Transverse colon (tissue), 4 donors: ENCODE measurements around the gene CAMSAP1. TPM values are rescaled to one million over a fixed set of nuclear protein-coding genes. Genes with fewer than 3 reads are reported as not detected.

ENCODE experiments used
- DNase-seq: peaks from one replicate; pipeline ENCODE4 v3.0.0-alpha.2; 2019
- H3K27ac ChIP-seq, 4 donors: fragments of 200-600 bp; sonication (generic); 2 replicates each; pipeline ENCODE4 v1.5.1; 2016 to 2018; ENCODE audit warnings: inconsistent platforms in 4 of 4
- H3K27me3 ChIP-seq: fragments of 200-600 bp; sonication (generic); 2 replicates; pipeline ENCODE4 v1.5.1; 2017; ENCODE audit warnings: inconsistent platforms
- H3K36me3 ChIP-seq, 4 donors: fragments of 200-600 bp; sonication (generic); 2 replicates each; pipeline ENCODE4 v1.5.1; 2017 to 2019; ENCODE audit warnings: inconsistent platforms in 4 of 4
- H3K4me1 ChIP-seq, 4 donors: fragments of 200-600 bp; sonication (generic); 2 replicates each; pipeline ENCODE4 v1.5.1; 2017 to 2020; ENCODE audit warnings: inconsistent platforms in 4 of 4
- H3K4me3 ChIP-seq, 4 donors: fragments of 200-600 bp; sonication (generic); 1 replicate in 1 of 4; 2 replicates in 3 of 4; pipeline versions ENCODE4 v1.5.1 to v1.6.1; 2017 to 2019; ENCODE audit warnings: inconsistent platforms in 4 of 4
- H3K9me3 ChIP-seq, 2 donors: fragments of 200-600 bp; sonication (generic); 2 replicates each; pipeline ENCODE4 v1.5.1; 2017 to 2019; ENCODE audit warnings: inconsistent platforms in 2 of 2
- EP300 ChIP-seq: sonication (generic); formaldehyde crosslinking; IDR thresholded peaks from one replicate; pipeline ENCODE4 v1.6.1; 2017; ENCODE audit warnings: antibody characterized with exemption, low read depth
- POLR2A ChIP-seq: fragments of 450-650 bp; IDR thresholded peaks from one replicate; pipeline ENCODE4 v1.6.1; 2016; ENCODE audit warnings: antibody characterized with exemption, mild to moderate bottlenecking, moderate library complexity
- POLR2AphosphoS5 ChIP-seq, 3 donors: sonication (generic); formaldehyde crosslinking; IDR thresholded peaks; one replicate each; pipeline ENCODE4 v1.6.1; 2016; ENCODE audit warnings: antibody characterized with exemption in 3 of 3
- WGBS, 2 donors: methylation state at CpG; one replicate each; pipeline ENCODE4 v1.1.5; 2018; ENCODE audit warnings: low coverage in 1 of 2; 5-methylcytosine and 5-hydroxymethylcytosine counted together
- in situ Hi-C, 4 donors: fragments of 200-750 bp; cut with MboI; loops; one replicate each; pipeline versions ENCODE4 v1.15.0 to v1.15.1; 2017; ENCODE audit warnings: low sequenced_read_pairs in 3 of 4, low pct_ligation_motif_present in 1 of 4, low pct_unique_long_range_greater_than_20kb in 1 of 4
- intact Hi-C: fragments of 100-400 bp; cut with DNase I; formaldehyde crosslinking; loops from one replicate; pipeline ENCODE4 v1.15.1; 2023; ENCODE audit warnings: low total_unique reads
- total RNA-seq, 4 donors: library from RNA; depleted of rRNA; stranded (reverse); fragments of >200 nt; gene quantifications; one replicate each; pipeline ENCODE4 v1.1.0, GENCODE V29; 2016
- TF ChIP-seq, protein P1 (sequence below), 5 experiments: fragments of 200-600 bp in 3 of 5; fragments of 450-650 bp in 2 of 5; sonication (generic) in 3 of 5; IDR thresholded peaks; 1 replicate in 2 of 5; 2 replicates in 3 of 5; pipeline ENCODE4 v1.5.1; 2016 to 2017; ENCODE audit warnings: antibody characterized with exemption in 5 of 5, inconsistent platforms in 3 of 5, mild to moderate bottlenecking in 2 of 5, moderate library complexity in 1 of 5

Gene CAMSAP1
- total RNA-seq, 4 donors from 2014 or later = 17.3 to 88.0 (median 23.8) TPM

- 87% methylated on average over 7 of the region's 7 CpGs; no CpG with 5 or more reads in 1 of the 2 donors for WGBS, 2 donors
- no peaks in the 10 kb centered on the region for H3K36me3 ChIP-seq
- no peaks in the 10 kb centered on the region for H3K27me3 ChIP-seq
- no peaks in the 10 kb centered on the region for H3K4me1 ChIP-seq
- in situ Hi-C loops = no loop called here
- H3K9me3 ChIP-seq = no peaks in the 10 kb centered on the region
- no peak overlapping the region for H3K4me3 ChIP-seq
- TF ChIP-seq POLR2A (no peak), POLR2AphosphoS5 (IDR thresholded peaks at IDR 0.05) (no peak), EP300 (no peak)
- TF ChIP-seq, protein P1, sequence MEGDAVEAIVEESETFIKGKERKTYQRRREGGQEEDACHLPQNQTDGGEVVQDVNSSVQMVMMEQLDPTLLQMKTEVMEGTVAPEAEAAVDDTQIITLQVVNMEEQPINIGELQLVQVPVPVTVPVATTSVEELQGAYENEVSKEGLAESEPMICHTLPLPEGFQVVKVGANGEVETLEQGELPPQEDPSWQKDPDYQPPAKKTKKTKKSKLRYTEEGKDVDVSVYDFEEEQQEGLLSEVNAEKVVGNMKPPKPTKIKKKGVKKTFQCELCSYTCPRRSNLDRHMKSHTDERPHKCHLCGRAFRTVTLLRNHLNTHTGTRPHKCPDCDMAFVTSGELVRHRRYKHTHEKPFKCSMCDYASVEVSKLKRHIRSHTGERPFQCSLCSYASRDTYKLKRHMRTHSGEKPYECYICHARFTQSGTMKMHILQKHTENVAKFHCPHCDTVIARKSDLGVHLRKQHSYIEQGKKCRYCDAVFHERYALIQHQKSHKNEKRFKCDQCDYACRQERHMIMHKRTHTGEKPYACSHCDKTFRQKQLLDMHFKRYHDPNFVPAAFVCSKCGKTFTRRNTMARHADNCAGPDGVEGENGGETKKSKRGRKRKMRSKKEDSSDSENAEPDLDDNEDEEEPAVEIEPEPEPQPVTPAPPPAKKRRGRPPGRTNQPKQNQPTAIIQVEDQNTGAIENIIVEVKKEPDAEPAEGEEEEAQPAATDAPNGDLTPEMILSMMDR (IDR thresholded peaks at IDR 0.05) = no peak
- no peak for DNase-seq
- intact Hi-C loops = no loop called here
- H3K27ac ChIP-seq = no peak overlapping the region
These were observed 113.3 kb downstream of the CAMSAP1 start for GRCh38 chr9:135794057-135794335.

DNA sequence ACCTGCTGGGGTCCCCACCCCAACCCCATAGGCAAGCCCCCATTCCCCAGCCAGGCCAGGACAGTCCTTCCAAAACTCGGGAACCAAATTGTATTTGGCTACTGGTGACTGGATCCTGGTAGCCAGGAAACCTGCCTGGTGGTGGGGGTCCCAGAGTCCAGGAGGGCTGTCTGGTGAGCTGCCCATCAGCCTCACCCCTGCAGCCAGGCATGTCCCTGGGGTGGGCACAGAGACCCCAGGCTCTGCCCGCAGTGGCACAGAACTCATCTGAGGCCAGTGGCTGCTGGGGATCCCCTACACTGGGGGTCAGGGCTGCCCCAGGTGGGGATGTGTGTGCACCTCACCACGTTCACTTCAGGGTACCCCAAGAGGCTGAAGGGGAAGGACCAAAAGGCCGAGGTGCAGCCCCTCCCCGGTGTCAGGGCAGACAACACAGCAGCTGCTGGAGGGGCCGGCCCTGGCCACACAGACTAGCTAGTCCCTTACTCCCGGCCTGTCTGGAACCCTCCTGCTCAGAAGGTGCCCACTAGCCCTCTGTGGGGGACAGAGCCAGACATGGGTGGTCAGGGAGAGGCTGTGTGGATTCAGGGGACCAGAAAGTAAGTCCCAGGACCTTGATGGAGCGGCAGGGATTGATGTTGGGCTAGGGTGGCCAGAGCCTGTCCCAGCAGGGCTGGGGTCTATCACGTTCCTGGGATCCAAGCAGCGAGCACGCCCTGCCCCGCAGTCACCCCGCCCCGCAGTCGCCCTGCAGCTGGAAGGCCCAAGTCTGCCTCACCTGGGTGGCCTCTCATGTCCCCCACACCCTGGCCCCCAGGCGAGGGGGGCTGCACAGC, 113.9 kb downstream of the CAMSAP1 start:
- Histone ChIP-seq H3K9me3 (no peaks in the 10 kb centered on the region), H3K36me3 (no peaks in the 10 kb centered on the region), H3K4me3 (no peak overlapping the region), H3K27me3 (no peaks in the 10 kb centered on the region), H3K27ac (no peak overlapping the region), H3K4me1 (no peaks in the 10 kb centered on the region)
- DNase-seq = no peak
- TF ChIP-seq, protein P1 (IDR thresholded peaks at IDR 0.05) = no peak
- TF ChIP-seq POLR2A (no peak), EP300 (no peak), POLR2AphosphoS5 (IDR thresholded peaks at IDR 0.05) (no peak)
- intact Hi-C loops (no loop called here), in situ Hi-C loops (no loop called here)
- WGBS, 2 donors = 89 to 92% methylated on average over 2 to 16 of the region's 16 CpGs

GRCh38 chr9:135792268-135793128, 114.8 kb downstream of the CAMSAP1 start:
- Histone ChIP-seq H3K27ac (no peak overlapping the region), H3K4me3 (no peak overlapping the region), H3K36me3 (no peaks in the 10 kb centered on the region), H3K9me3 (no peaks in the 10 kb centered on the region), H3K27me3 (no peaks in the 10 kb centered on the region), H3K4me1 (no peaks in the 10 kb centered on the region)
- 64 to 75% methylated on average over 10 to 31 of the region's 31 CpGs for WGBS, 2 donors
- intact Hi-C loops (no loop called here), in situ Hi-C loops (no loop called here)
- no peak for TF ChIP-seq EP300
- no peak for DNase-seq

DNA sequence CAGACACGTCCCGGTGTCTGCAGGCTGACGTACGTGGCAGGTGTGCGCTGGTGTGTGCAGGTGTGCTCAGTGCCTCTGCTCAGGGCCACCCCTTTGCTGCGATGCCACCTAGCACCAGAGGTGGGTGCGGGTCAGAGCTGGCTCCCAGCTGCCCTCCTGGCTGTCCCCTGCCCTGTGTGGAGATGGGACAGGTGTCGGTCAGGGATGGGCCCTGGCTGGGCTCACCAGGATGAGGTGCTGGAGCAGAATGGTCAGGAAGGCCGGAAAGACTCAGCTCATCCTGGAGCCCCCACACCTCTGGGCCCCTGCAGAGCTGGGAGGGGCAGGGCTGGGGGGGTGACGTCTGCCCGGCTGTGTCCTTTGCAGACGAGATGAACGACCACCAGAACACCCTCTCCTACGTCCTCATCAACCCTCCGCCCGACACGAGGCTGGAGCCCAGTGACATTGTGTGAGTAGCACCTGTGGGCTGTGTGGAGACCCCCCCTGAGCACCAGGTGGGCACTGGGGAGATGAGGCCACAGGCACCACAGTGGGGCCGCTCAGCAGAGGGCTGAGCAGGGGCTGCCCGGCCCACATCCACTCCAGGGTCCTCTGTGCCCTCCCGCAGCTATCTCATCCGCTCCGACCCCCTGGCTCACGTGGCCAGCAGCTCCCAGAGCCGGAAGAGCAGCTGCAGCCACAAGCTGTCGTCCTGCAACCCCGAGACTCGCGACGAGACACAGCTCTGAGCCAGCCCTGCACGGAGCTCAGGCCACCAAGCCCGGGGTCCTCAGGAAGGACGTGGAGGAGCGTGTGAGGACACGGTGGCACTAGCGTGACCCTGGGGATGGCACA, 115.7 kb downstream of the CAMSAP1 start:
- no peak for DNase-seq
- no peaks in the 10 kb centered on the region for H3K27me3 ChIP-seq
- WGBS, 2 donors = 74% methylated on average over 25 of the region's 35 CpGs; no CpG with 5 or more reads in 1 of the 2 donors
- H3K36me3 ChIP-seq = no peaks in the 10 kb centered on the region
- H3K4me3 ChIP-seq = no peak overlapping the region
- intact Hi-C loops (no loop called here), in situ Hi-C loops (no loop called here)
- TF ChIP-seq POLR2A = no peak
- no peak for TF ChIP-seq POLR2AphosphoS5 (IDR thresholded peaks at IDR 0.05)
- TF ChIP-seq, protein P1 (IDR thresholded peaks at IDR 0.05) = no peak
- TF ChIP-seq EP300 = no peak
- H3K27ac ChIP-seq = no peak overlapping the region
- H3K9me3 ChIP-seq = no peaks in the 10 kb centered on the region
- H3K4me1 ChIP-seq = no peaks in the 10 kb centered on the region
